GM19240 (cell line): ENCODE results near the gene JOSD2.
A peak's percentile ranks its signal among the peaks of the same experiment; 100 is the strongest.

ENCODE experiments used
- DNase-seq: peaks from one replicate; pipeline ENCODE4 v3.0.0; 2011; ENCODE audit warnings: low spot score; ENCODE audit not compliant: insufficient read length

JOSD2 gene, protein sequence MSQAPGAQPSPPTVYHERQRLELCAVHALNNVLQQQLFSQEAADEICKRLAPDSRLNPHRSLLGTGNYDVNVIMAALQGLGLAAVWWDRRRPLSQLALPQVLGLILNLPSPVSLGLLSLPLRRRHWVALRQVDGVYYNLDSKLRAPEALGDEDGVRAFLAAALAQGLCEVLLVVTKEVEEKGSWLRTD

DNA sequence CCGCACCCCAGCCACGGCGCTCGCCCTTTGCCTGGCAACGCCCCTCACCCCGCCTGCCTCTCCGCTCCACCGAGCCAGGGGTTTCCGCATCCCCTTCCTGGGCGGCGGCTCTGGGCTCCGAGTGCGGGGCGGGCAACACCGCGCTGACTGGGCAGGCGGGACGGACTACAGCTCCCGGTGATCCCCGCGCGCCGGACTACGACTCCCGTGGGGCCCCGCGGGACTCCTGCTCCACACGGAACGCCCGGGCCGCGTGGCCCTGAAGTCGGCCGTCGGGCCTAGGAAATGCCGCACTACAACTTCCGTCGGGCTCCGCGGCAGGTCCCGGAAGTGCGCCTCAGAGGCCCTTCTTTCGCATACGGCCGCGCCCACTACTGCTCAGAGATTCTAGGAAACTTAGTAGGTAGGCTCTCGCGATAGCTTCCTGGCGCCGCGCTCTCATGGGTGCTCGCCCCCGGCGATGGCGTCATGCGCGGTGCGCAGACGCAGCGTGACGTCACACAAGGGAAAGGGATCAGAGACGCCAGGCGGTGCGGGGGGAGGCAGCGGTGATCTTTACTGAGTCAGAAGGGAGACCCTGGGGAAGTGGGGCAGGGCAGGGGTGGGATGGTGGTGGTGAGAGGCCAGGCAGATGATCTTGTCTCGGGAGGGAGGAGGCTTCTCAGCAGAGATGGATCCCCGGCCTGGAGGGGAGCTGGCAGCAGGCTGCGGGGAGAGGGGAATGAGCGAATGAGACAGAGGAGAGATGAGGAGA, at the start of gene JOSD2:
Gene JOSD2, minus strand, starts transcription at position 123 of the 754 bp plus-strand sequence. CDS start 760 bp downstream, outside the sequence.
- peak; percentile 100 for DNase-seq

DNA sequence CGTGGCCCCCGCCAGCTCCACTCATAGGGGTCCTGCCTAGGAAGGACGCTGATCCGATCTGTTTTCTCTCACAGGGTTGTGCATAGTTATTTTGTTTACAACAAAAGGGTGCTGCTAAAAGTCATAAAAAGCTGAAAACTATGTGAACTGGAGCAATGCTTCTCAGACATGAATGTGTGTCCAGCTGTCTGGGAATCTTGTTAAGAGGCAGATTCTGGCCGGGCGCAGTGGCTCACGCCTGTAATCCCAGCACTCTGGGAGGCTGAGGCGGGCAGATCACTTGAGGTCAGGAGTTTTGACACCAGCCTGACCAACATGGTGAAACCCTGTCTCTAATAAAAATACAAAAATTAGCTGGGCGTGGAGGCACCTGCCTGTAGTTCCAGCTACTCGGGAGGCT, 48.6 kb upstream of the JOSD2 start:
- no peak for DNase-seq

DNA sequence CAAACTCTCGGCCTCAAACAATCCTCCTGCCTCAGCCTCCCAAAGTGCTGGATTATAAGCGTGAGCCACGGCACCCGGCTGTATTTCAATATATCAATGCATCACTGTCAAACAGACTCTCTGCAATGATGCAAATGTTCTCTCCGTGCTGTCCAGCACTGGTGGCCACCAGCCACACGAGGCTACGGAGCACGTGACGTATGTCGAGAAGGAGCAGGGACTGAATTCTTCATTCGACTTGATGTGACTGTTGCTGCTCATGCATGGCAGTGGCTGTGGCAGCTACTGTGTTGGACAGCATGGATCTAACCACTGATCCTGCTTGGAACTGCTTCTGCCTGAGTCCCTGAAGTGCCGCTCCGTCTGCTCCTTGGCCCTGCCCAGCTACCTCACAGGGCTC, 47.5 kb upstream of the JOSD2 start:
- DNase-seq = no peak

DNA sequence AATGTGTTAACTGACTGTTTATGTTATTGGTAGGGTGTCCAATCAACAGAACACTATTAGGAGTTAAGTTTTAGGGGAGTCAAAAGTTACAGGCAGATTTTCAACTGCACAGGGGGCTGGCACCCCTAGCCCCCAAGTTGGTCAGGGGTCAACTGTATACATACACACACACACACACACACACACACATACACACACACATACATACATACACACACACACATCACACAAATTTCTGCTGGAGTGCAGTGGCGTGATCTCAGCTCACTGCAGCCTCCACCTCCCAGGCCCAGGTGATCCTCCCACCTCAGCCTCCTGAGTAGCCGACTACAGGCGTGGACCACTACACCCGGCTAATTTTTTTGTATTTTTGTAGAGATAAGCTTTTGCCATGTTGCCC, 47.0 kb upstream of the JOSD2 start:
- no peak for DNase-seq

DNA sequence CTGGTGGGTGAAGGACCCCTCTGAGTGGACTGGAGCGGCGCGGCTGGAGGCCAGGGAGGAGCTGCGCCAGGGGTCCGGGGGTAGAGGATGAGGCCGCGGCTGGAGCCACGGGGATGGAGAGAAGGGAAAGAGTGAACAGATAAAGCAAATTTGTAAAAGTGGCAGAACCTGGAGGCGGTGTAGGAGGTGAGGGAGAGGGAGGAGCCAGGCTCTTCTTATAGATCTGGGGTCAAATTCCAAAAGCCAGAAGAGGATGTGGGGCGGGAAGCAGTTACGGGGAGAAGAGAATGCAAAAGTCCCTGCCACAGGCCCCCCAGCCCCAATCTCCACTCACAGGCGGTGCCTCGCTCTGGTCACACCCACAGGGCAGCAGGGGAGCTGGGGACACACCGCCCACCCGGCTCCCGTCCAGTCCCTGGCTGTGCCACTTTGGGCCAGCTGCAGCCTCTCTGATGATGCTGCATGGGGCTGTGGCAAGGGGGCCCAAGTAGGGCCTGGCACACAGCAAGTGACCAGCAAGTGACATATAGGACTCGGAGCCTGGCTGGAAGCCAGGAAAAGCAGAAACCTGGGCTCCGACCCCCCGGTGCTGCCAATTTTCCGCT, 46.1 kb upstream of the JOSD2 start:
- no peak for DNase-seq

DNA sequence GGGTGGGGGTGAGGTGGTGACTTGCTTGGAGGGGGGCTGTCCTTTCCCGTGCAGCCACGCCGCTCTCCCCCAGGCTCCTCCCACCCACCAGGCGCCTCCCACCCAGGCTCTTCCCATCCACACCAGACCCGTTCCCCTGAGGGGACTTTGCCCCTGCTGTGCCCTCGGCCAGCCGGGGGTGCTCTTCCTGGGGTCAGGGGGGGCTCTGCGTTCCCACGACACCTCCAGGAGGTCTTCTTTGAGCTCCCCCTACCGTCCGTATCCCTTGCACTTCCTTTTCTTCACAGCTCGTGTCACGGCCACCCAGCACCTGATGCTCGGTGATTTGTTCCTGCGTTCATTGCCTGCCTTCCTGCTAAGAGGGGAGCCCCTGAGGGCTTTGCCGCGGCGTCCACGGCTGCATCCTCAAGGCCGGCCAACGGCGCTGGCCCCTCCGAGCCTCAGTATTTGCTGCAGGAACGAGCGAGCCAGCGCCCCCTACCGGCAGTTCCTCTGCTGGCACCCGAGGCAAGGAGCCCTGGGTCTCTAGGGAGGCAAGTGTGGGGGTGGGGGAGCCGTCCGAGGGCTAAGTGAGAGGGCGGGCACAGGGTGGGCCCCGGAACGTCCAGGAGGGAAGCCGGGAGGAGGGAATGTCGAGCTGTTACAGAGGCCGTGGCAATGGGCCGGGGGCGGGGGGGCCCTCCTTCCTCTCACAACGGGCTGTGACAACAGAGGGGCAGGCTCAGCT, 45.5 kb upstream of the JOSD2 start:
- DNase-seq = peak; percentile 85

DNA sequence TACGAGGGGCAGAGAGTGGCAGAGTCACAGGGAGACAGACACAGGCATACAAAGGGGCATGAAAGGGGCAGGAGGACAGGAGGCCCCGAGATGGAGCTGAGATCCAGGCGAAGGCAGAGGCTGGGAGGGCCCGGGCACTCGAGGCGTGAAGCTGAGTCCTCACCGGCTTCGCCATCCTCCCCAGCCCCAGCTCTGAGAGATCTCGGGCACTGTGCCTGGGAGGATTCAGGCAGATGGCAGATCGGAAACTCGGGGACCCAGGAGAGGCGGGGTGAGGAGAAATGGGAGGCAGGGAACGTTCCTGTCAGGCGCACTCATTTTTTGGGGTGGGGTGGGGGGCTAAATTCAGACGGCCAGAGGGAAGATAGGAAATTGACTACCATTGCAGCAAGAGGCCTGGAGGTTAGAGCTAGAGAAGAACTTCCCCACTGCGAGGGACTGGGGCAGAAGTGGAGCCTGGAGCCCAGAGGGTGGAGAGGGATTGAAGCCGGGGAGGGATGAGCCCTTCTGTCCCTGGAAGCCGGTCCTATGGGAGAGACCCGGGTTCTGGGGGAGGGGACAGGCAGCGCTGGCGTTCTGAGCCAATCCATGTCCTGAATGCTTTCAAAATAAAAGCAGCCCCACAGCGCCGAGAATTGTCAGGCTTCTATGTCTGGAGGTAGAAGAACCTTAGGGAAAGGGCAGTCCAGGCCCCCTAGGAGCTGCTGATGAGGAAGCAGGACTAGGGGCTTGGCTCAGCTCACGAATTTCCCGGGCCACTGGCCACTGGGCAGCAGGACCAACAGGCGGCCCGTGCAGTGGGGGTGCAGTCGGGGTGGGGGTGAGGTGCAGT, 44.7 kb upstream of the JOSD2 start:
- no peak for DNase-seq

DNA sequence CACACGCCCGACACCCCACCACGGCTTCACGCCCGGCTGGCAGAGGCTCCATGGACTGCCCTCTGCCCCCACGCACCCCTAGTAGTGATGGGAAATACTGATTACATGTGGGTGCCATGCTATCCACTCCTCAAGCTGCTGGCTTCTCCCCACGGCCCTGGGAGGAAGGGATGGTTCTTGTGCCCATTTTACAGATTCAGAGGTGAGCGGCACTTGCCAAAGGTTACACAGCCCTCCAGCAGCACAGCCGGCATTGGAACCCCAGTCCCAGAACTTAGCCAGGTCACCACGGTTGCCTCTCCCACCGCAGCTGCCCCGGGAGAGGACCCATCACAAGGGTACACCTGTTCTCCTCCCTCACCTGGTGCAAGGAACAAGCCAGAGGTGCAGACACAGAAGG, 44.0 kb upstream of the JOSD2 start:
- DNase-seq = no peak

DNA sequence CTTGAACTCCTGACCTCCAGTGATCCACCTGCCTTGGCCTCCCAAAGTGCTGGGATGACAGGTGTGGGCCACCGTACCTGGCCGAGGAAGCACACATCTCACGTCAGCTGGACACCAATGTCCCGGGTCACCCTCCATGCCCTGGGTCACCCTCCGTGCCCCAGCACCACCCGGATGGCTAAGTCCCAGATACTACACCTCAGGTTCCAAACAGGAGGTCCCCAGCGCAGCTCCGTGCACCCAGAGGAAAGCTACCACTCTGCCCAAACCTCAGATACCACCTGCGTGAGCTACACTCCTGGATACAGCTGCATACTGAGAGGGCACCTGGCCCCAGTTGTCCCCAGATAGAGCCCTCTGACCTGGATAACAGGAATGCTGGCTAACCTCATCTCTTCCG, 43.2 kb upstream of the JOSD2 start:
- DNase-seq = no peak

DNA sequence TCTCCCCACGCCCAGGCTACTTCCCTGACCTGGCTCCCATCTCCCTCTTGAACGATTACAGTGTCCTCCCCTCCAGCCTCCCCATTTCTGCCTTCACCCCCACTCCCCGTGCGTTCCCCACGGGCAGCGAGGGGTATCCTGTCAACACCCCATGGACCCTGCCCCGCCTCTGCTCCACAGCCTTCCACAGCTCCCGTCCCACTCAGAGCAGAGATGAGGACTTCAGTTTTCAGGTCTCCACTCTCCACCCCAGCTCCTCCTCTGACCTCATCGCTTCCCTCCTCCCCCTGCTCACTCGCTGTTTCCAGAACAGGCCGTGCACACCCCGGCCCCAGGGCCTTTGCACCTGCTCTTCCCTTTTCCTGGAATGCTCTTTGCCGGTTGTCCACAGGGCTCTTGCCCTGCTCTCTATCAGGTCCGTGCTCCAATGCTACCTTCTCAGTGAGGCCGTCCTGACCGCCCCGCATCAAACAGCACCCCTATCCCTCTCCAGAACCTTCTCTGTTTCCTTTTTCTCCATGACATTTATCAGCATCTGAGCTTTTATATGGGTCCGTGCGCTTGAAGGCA, 42.2 kb upstream of the JOSD2 start:
- no peak for DNase-seq

DNA sequence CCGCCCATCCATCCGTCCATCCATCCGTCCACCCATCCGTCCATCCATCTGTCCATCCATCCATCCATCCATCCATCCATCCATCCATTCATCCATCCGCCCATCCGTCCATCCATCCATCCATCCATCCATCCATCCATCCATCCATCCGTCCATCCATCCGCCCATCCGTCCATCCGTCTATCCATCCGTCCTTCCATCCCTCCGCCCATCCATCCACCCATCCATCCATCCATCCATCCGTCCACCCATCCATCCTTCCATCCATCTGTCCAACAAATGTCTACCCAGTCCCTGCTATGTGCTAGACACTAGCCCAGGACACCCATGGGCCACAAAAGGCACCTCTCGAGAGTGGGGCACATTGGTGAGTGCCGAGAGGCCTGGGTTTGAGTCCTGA, 41.5 kb upstream of the JOSD2 start:
- DNase-seq = no peak

DNA sequence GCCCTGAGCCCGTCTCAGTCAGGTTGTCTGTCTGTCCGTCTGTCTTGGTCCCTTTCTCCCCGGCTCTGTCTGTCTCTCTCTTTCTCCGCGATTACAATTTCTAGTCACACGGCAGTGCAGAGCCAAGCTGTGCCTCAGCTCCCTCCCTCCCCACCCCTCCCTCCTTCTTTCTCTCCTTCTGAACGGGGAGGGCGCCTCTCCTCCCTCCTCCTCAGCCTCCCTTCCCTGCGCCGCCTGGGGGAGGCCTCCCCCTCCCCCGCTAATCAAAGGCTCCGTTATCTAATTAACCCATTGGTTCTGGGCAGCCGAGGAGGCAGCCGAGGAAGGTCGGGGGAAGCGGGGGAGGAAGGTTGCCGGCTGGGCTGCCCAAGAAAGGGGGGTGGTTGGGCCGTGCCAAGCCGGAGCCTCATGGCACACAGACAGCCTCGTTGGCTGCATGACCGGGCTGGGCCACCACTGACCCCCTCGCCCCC, 40.8 kb upstream of the JOSD2 start:
- no peak for DNase-seq

DNA sequence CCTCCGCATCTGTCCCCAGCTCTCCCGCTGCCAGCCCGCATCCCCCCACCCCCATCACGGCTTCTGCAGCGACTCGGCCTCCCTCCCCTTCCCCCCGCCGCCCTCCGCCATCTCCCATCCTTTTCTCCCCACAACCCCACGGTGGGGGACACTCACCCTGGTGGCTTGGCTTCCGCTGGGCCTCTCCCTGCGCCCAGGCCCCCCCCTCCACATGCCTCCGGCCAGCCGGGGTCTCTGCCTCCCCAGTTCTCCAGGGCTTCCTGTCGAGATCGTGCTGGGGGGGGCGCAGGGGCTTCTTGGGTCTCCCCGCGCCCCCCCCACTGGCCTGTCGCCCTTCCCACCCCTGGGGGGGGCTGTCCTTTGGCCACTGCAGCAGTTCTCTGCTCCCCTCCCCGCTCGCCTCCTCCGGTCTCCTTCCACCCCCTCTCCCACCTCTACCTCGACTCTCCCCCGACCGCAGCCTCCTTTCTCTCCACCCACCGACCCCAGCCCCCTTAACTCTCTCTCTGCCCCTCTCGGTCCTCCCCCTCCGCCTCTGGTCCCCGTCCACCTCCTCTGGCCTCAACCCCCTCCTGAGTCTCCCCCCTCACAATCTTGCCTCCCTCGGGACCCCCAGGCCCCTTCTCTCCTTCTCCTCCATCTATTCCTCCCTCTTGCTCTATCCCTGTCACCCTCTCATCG, 40.2 kb upstream of the JOSD2 start:
- DNase-seq = no peak

DNA sequence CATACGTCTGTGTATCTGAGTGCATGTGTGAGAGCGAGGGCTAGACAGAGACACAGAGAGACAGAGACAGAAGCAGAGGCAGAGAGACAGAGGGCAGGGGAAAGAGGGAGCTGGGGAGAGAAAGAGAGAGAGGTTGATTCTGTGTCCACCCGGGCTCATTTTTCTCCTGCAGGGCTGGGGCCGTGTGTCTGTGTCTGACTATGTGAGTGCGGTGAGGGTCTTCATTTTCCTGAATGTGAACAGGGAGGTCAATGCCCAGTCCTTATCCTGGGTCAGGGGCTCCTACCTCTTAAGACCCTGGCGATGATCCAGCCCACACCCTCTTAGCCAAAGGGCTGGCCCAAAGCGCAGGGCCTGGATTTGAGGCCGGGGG, 39.6 kb upstream of the JOSD2 start:
- no peak for DNase-seq

DNA sequence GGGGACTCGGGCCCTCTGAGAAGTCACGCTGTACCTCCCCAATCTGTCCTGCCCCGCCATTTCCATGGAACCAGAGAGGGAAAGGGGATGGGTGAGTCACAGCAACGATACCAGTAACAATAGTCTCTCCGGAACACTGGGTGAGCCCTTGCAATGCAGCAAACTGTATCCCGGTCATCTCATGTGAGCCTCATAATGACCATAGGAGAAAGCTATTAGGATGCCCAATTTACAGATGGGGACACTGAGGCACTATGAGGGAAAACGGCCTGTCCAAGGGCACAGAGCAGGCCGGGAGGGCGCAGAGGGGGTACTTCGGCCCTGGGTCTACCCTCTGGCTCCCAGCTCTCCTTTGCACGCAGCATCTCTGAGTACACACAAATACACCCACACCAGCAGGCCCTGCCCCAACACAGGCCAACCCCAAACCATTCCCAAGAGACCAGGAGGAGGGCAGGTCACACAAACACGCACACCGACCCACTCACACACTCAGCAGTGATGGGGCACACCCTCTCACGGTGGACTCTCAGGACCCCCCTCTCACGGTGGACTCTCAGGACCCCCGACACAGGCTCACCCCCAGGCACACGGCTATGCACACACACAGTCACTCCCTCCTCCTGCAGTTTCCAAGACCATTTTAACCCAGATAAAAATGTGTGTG, 39.1 kb upstream of the JOSD2 start:
- DNase-seq = no peak

DNA sequence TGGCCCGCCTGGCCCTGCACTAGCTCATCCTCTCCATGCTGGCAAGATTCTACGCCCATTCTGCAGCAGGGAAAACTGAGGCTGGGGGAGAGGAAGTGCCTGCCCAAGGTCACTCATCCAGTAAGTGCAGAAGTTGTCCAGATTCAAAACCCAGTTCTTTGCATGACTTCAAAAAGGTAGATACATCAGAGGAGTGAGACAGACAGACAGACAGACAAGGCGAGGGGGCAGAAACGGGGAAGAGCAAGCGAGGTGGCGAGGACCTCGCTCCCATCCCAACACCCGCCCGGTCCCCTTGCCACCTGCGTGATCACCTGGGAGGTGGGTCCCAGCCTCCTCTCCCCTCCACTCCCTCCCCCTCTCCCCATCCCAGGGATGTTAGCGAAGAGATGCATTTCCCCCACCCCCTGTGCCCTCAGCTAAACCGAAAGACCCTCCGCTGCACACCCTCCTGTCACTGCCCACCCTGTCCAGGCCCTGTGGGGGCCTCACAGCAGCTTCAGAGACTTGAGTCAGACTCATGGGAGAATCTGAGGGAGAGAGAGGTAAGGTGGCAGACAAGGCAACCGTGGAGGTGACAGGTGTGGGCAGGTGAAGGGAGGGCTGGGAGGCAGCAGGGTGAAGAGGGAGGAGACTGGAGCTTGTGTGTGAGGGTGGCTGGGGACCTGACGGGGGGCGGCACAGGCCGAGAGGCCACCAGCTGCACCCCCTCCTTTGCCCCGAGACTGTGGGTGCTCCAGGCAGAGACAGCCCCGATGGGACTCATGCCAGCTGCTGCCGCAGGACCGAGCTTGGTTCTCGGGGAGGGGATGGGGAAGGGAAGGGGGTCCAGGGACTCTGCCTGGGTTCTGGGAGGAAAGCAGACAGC, 38.3 kb upstream of the JOSD2 start:
- DNase-seq = no peak

DNA sequence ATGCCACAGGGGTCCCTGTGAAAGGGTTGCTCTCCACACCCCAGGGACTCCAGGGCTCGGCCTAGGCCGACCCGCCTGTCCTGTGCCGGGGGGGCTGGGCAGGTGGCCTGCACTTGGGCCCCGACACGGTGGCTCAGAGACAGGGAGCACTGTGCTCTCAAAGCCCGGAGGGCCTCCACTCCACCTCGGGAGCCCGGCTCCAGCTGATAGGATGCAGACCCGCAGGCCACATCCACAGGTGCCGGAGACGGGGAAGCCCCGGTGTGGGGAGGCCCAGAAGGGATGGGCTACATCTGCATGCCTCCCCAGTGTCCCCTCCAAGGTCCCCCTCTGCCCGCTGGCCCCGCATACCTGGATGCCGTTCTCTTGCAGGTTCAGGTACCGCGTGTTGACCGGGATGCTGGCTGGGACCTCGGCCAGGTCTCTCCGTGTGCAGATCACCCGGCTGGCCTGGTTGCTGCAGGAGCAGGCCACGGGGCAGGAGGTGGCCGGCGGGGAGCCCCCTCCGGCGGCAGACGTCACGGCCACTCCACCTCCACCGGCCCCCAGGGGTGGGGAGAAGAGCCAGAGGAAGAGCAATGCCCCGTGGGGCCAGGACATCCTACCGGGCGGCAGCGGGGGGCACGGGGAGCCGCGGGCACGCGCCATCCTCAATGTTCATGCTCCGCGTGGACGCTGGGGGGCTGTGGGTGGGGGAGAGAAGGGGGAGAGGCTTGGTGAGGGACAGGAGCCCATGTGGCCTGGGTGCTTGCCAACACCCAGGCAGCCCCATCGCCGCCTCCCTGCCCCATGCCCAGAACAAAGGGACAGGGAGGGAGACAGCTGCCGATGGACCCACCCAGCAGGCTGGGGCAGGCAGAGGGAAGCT, 37.4 kb upstream of the JOSD2 start:
- DNase-seq = no peak
